BLaER1 (cell line): ENCODE measurements around the gene PXK.

Experiments
- H3K27ac ChIP-seq: shearing (Covaris generic); formaldehyde crosslinking; 2 replicates; pipeline ENCODE4 v1.8.1; 2022
- H3K27me3 ChIP-seq: shearing (Covaris generic); formaldehyde crosslinking; 2 replicates; pipeline ENCODE4 v1.8.1; 2022
- H3K36me3 ChIP-seq: shearing (Covaris generic); formaldehyde crosslinking; 2 replicates; pipeline ENCODE4 v1.8.1; 2022
- H3K4me1 ChIP-seq: shearing (Covaris generic); formaldehyde crosslinking; 2 replicates; pipeline ENCODE4 v1.8.1; 2022
- H3K4me2 ChIP-seq: shearing (Covaris generic); formaldehyde crosslinking; 2 replicates; pipeline ENCODE4 v1.8.1; 2022
- H3K4me3 ChIP-seq: shearing (Covaris generic); formaldehyde crosslinking; 2 replicates; pipeline ENCODE4 v1.8.1; 2022
- H3K9ac ChIP-seq: shearing (Covaris generic); formaldehyde crosslinking; 2 replicates; pipeline ENCODE4 v1.8.1; 2022
- H3K9me3 ChIP-seq: shearing (Covaris generic); formaldehyde crosslinking; 2 replicates; pipeline ENCODE4 v1.8.1; 2022
- H4K20me1 ChIP-seq: shearing (Covaris generic); formaldehyde crosslinking; 2 replicates; pipeline ENCODE4 v1.8.1; 2022
- Cebpa-rat ChIP-seq: shearing (Covaris generic); IDR thresholded peaks from 2 replicates; pipeline ENCODE4 v1.8.1; 2022

PXK gene

DNA sequence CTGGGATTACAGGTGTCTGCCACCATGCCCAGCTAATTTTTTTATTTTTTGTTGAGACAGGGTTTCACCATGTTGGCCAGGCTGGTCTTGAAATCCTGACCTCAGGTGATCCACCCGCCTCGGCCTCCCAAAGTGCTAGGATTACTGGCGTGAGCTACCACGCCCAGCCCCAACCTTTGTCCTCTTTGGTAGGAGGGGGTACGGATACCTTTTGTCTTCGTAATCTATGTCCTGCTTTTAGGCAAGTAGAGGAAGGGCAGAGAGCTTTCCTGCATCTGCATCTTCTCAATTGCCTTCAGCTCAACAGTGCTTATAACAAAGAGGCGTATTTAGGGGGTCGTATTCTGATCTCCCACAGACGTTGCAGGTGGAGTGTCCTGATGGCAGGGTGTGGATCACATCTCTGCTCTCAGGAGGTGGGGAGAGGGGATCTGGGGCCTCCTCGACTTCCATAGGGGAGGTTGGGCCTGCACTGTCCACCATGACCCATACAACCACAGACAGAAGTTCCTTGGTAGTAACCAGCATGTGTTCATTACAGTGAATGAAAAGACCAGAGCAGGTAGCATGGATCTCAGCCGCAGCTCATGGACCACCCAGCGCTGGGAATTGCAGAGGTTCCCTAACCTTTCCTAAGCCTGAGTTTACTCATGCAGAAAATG lies 137.8 kb downstream of the PXK start:
- no peaks in the 10 kb centered on the region for H4K20me1 ChIP-seq
- no peak overlapping the region for H3K27ac ChIP-seq
- no peak overlapping the region for H3K4me2 ChIP-seq
- H3K9me3 ChIP-seq, result no peaks in the 10 kb centered on the region
- no peaks in the 10 kb centered on the region for H3K36me3 ChIP-seq
- H3K4me1 ChIP-seq, result peaks cover 13% of the 10 kb centered on the region
- H3K27me3 ChIP-seq, result no peaks in the 10 kb centered on the region
- H3K4me3 ChIP-seq, result no peak overlapping the region
- no peak overlapping the region for H3K9ac ChIP-seq
- TF ChIP-seq Cebpa-rat, result no peak

DNA sequence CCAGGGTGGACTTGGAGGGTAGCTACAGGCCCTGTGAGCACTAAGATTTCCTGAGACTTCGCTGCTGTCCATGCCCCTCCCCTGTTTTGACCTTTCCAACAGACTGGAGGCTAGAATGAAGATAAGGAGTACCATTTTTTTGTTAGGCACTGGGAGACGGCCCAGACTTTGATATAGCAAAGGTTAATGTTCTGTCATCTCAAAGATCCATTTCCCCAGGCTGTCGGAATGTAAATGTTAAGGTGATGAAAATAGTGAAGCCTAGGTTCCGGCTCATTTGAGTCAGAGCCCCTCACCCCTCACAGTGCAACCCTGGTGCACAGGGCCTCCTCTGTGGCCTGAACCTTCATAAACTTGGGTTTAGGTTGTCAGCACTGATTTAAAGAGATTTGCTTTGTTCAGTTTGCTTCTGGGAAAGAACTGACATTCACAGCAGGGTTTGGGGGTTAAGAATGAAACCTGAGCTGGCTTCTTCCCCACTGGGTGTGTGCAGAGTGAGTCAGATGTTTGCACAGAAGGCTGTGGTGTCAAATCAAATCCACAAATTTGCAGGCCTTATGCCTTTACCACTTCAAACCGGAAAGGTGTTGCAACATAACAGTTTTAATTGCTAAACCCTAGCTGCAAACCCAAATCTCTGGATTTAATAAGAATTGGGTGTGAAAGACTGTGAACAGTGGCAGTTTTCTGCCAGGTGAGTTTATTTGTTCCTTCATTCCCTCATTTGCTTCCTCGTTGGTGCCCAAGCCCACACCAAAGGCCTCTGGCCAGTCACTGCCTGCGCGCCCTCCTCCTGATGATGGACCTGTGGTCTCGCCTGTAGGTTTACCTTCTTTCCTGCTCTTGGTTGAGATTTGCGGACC lies 138.6 kb downstream of the PXK start:
- H3K27ac ChIP-seq, result no peak overlapping the region
- H3K4me2 ChIP-seq, result no peak overlapping the region
- H3K9ac ChIP-seq, result no peak overlapping the region

DNA sequence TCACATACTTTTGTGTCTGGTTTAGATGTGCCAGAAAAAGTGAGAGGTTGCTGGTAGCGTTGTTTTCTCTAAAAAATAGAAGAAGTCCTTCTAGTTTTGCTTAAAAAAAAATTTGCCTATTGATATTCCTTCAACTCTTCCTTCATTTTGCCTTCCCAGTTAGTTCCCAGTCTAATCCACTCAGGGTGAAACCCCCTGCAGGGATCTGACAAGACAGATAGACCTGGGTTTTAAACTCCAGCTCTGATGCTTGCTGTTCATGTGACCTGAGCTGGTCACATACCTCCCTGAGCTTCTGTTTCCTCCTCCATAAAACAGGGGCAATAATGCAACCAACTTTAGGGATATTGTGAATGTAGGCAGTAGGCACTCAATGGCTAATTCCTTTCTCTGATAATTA lies 140.6 kb downstream of the PXK start:
- Histone ChIP-seq H3K4me1 (peaks cover 21% of the 10 kb centered on the region), H3K9ac (no peak overlapping the region), H3K4me3 (no peak overlapping the region), H4K20me1 (no peaks in the 10 kb centered on the region), H3K27ac (no peak overlapping the region), H3K36me3 (no peaks in the 10 kb centered on the region), H3K4me2 (no peak overlapping the region), H3K27me3 (no peaks in the 10 kb centered on the region), H3K9me3 (no peaks in the 10 kb centered on the region)
- no peak for TF ChIP-seq Cebpa-rat

More for the DNA sequence above, 138.6 kb downstream of the PXK start:
- H3K4me1 ChIP-seq, result peaks cover 21% of the 10 kb centered on the region
- H4K20me1 ChIP-seq, result no peaks in the 10 kb centered on the region
- no peaks in the 10 kb centered on the region for H3K36me3 ChIP-seq
- TF ChIP-seq Cebpa-rat, result 0 out of 2 replicates have a peak, but pooled peaks have one; percentile 34
- no peak overlapping the region for H3K4me3 ChIP-seq
- no peaks in the 10 kb centered on the region for H3K27me3 ChIP-seq
- no peaks in the 10 kb centered on the region for H3K9me3 ChIP-seq

DNA sequence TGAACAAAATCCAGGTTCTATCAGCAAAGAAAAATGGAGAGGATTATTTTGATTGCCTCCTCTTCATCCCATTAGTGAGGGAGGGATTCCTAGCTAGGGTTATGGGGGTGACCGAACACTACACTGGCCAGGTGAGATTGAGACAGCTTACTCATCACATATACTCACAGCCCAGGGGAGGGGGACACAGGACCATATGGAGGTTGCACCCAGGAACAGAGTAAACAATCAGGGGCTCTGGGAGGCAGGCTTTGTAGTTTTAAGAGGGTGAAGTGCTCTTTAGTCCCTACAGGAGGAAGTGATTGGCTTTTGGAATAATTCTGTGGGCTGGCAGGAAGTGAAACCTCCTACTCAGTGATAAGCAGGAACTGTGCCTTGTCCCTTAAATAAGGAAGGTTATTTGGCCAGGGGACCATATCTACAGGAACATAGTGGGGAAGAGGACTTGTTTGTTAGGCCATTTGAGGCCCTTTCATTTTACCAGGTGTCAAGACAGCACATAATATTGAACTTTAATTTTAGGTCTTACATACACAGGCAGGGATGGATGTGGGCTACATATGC lies 141.7 kb downstream of the PXK start:
- H3K9ac ChIP-seq, result no peak overlapping the region
- TF ChIP-seq Cebpa-rat, result no peak
- H3K9me3 ChIP-seq, result peaks cover 7% of the 10 kb centered on the region; the same call in 1 of the 2 replicates
- H3K4me2 ChIP-seq, result peak overlapping the region; percentile 71
- no peak overlapping the region for H3K4me3 ChIP-seq
- peaks cover 21% of the 10 kb centered on the region for H3K4me1 ChIP-seq
- no peaks in the 10 kb centered on the region for H4K20me1 ChIP-seq
- no peaks in the 10 kb centered on the region for H3K36me3 ChIP-seq
- H3K27ac ChIP-seq, result no peak overlapping the region
- no peaks in the 10 kb centered on the region for H3K27me3 ChIP-seq

DNA sequence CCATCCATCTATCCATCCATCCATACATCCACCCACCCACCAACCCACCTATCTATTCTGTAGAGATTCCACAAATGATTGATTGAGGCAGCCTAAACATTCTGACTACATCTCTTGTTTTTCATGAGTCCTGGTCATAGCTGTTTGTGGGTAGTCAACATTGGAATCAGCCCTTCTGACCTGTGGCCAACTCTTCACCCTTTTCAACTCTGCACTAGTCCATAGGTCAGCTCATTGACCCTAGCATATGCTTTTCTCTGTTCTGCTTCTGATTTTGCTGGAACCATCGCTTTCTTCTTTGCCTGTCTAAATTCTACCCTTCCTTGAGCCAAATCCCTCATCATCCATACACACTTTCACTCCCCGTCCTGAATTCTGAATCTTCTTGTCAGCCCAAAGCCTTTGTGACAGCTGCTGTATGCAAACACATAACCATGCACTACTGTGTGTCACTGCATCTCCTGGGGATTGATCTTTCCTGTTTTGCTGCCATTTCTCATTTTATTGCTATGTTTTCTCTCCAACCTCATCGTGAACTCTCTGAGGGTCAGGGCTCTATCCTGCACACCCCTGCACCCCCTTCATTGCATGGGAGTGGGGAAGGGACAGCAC lies 142.4 kb downstream of the PXK start:
- no peak overlapping the region for H3K27ac ChIP-seq
- H3K27me3 ChIP-seq, result no peaks in the 10 kb centered on the region
- peak overlapping the region; percentile 71 for H3K4me2 ChIP-seq
- H4K20me1 ChIP-seq, result no peaks in the 10 kb centered on the region
- peaks cover 21% of the 10 kb centered on the region for H3K4me1 ChIP-seq
- TF ChIP-seq Cebpa-rat, result no peak
- H3K4me3 ChIP-seq, result no peak overlapping the region
- H3K9me3 ChIP-seq, result peaks cover 13% of the 10 kb centered on the region
- H3K36me3 ChIP-seq, result no peaks in the 10 kb centered on the region
- no peak overlapping the region; the same call in 1 of the 2 replicates for H3K9ac ChIP-seq
